Stimulated activated CD4-positive, alpha-beta T cell treated with anti-CD3 and anti-CD28 coated beads, Interleukin-12 subunit alpha, Interleukin-12 subunit beta, amount 100 ng/mL, for 4 hours (primary cell): Measurements from ENCODE around the gene NACC1.

Source experiments
- DNase-seq: peaks from one replicate; pipeline ENCODE4 v3.0.0-alpha.2; 2020

NACC1 gene

DNA sequence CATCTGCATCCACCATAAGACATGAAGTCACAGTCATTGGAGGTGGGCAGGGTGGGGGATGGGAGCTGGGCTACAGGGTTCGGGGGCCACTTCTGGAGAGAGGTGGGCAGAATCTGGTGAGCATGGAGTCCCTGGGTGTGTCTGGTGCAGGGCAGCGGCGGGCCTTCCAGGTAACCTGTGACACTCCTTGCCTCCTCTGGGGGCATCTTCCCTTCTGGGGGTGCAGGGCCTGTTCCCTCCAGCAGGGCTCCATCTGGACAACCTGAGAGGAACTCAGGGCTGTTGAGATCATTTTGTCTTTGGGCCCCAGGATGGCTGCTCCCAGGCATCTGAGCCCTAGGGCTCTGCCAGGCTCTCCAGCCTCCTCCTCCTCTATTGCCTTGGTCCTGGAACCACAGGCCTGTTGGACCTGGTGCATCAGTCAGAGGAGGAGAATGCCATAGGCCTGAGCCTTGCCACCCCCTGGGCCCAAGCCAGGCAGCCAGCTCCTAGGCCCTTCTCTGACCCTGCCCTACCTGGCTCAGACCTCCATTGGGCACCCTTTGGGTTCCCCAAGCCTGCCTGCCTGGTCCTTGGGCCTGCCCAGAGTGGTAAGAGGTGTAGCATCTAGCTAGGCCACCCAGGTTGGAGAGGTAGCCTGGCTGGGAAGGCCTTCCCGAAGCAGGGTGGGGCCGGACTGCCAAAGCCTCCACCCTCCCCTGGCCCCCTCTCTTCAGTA is 28.8 kb upstream of the NACC1 start:
- no peak for DNase-seq

DNA sequence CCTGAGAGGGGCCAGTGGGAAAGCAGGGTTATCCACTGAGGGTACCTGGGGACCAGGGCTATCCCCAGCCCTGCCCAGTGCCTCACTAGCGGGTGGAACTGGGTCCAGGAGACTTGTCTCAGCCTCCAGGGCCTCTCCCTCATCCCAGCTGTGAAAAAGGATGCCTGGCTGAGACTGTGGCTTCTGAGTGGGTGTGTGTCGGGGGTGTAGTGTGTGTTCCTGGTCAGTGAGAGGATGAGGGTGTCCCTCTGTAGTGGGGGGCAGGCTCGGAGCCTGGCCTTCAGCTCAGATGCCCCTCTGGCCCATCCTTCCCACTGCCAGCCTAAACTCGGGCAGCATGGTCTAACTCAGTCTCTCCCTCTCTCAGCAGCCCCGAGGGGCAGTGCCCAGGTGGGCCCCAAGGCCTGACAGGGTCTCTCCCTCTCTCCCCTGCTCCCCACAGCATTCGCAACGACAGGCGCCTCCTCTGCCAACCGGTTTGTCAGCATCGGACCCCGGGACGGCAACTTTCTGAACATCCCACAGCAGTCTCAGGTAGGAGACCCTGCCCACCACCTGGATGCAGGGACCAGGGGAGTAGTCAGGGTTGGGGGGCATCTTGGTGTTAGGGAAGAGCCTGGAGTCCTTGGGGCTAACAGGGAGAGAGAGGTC is 28.1 kb upstream of the NACC1 start:
- DNase-seq = no peak

DNA sequence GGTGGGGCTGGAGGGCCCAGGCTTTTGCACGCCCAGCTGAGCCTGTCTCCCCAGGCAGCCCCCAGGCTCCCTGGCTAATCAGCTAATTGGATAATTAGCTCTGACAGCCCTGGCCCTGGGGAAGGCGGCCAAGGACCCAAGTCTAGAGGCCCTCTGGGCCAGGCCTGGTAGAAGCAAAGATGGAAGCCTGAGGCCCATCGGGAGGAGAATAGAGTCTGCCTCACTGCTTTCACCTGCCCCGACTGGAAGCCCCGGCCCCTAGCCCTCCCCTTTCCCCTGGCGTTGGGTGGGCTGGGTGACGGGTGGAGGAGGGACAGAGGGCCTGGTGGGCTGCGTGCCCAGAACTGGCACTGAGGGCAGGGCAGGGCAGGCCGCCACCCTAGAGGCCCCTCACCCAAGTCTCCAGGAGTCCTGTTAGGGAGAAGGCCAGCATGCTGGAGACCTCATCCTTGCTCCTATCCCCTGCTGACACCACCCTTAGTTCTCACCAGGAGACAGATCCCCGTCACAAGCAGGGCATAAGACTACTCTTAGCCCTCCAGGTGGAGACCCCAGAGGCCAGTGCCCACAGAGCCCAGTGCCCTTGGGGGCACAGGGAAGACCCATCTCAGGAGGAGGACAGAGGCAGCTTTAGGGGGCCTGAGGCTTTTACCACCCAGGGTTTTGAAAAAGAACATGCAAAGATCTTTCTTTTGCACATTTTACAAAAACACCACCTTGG is 27.4 kb upstream of the NACC1 start:
- no peak for DNase-seq

DNA sequence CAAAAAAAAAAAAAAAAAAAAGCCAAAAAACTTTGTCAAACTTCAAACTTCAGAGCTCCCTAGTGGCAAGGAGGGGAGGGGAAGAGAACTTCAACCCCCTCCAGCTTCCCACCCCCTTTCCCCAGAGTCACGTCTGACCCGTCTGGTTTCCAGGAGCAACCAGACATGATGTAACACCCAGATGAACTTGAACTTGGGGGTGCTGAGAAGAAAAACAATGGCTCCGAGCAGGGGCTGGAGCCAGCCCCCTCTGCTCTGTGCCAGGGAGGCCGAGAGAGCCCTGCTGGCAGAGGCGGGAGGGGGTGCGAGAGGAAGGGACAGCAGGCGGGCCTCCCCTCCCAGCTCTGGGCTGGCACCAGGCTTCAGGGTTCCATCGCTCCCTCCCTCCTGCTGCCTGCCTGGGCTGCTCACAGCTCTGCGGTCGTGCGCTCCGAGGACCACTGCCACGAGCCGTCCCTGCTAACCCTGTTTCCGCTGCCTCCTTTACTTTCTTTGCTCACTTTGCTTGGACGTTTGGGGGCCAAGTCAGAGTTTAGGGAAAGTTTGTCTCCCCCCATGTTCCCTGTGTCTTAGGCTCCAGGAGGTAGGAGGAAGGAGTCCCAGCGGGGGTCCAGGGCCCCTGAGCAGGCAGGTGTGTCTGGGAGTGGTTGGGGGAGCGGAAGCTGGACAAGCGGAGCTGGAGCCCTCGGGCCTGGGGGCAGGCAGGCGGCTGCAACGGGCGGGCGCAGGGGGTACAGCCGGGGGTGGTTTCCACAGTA is 26.5 kb upstream of the NACC1 start:
- no peak for DNase-seq

DNA sequence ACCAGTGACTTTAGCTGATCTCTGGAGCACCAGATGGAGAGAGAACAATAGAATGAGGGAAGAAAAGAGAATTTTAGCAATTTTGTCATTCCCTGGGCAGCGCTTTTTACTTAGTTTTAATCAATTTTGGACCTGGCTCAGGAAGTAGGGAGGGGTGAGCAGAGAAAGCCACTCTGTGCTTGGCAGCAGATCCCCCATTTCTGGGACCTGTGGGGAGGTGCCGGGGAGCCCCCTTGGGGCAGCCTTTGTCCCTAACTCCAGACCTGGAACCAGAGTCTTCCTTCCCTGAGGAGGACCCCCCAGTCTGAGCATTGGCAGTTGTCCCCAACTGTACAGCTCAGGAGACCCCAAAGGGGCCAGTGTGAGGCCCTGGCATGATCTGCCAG is 25.9 kb upstream of the NACC1 start:
- no peak for DNase-seq

DNA sequence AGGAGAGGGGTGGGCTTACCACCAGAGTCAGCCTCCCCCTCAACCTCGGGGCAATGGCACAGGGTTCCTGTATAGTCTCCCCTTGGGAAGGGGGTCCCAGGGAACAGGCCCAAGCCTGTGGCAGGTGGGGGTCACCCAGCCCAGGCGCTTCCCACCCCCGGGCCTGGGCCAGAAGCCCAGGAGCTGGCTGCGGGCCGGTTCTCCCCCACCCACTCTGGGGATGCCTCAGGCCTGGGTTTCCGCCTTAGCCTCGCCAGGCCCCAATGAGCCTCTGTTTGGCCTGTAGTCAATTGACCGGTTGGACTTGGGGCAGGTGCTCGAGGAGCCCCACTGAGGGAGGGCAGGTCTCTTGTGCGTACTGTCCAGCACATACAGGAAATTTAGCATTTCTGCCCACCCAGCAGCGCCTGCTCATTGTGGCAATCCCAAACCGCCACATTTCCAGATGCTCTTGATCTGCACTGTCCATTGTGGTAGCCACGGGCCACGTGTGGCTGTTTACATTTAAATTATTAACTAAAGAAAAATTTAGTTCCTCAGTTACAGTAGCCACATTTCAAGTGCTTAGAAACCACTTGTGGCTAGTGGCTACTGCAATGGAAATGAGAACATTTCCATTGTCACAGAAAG is 25.3 kb upstream of the NACC1 start:
- no peak for DNase-seq

DNA sequence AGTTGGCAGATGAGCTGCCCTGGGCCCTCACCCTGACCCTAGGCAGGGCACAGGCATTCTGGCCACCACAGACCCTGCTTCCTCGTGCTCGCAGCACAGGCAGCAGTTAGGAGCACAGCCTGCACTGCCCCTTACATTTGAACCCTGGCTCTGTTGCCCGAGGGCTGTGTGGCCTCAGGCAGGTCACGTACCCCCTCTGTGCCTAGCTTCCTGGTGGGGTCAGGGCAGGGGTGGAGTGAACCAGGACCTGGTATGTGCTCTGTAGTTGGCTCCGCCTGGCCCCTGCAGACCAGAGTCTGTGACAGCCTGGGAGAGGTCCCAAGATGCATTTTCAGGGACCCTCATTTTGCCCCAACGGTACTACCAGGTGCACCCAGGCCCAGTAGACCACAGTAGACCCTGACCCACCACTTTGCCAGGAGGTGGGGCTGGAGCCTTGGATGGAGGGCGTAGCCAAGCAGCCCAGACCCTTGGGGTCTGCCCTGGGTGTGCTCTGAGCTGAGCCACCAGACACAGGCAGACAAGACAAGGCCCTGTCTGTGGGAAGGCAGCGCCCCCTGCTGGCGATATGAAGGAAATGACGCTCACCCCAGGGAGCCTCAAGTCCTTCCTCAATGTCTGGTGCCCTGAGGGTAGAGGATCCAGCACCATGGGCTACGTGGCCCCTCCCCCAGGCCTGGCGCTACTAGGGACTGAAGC is 24.5 kb upstream of the NACC1 start:
- peak; percentile 74 for DNase-seq

DNA sequence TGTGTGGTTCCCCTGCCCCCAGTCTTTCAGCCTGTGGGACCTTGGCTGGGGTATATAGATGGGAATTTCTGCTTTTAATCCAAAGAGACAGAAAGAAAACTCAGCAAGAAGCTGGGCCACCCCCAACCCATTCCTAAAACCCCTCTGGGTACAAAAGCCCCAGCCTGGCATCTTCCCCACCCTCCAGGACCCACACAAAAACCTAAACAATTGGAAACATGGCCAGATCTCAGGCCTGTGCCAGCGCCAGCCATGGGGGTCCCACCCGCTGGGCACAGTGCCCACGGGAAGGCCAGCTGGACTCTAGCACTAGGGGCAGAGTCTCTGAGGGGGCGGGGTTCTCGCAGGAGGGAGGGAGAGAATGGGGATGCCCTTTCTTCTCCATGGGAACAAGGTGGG is 24.0 kb upstream of the NACC1 start:
- no peak for DNase-seq

DNA sequence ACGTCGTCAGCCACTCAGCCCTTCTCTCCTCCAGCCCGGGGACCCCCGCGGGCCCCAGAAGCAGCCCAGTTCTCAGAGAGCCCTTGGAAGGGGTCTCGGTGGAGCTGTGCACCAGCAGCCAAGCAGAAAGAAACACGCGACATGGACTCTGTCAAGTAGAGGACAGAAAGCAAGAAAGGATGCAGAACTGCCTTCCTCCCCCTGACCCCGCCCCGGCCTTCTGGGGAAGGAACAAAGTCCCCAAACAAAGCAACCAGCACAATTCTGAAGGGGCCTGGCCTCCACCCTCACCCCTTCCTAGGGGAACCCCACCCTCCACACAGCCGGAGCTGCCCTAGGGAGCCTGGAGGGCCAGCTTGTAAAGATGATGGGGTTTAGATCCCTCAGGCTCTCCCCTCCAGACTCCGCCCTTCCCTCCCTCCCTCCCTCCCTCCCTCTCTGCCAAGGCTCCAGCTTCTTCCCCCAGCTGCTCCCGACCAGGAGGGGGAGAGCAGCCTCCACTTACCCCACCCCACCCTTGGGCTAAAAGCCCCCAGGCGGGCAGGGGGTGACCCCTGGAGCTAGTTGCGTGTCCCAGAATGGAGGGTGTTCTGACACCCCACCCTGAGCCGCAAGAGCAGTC is 23.2 kb upstream of the NACC1 start:
- DNase-seq = no peak

DNA sequence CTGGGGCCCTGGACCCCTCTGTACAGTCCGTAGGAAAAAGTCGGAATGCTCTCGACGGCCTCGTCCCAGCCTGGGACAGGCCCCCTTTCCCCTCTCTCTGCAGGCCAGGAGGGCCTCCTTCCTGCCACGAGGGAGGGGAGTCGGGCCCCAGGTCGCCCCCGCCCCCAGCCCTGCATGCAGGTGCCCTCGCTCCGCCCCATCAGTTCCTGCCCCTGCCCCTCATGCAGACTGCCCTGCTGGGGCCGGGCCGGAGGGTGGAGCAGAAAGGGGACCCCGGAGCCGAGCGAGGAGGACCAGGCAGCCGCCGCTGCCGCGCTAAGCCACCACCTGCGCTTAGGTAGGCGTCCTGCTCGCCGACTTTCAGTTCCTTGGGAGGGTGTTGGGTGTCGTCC is 22.7 kb upstream of the NACC1 start:
- DNase-seq = no peak

DNA sequence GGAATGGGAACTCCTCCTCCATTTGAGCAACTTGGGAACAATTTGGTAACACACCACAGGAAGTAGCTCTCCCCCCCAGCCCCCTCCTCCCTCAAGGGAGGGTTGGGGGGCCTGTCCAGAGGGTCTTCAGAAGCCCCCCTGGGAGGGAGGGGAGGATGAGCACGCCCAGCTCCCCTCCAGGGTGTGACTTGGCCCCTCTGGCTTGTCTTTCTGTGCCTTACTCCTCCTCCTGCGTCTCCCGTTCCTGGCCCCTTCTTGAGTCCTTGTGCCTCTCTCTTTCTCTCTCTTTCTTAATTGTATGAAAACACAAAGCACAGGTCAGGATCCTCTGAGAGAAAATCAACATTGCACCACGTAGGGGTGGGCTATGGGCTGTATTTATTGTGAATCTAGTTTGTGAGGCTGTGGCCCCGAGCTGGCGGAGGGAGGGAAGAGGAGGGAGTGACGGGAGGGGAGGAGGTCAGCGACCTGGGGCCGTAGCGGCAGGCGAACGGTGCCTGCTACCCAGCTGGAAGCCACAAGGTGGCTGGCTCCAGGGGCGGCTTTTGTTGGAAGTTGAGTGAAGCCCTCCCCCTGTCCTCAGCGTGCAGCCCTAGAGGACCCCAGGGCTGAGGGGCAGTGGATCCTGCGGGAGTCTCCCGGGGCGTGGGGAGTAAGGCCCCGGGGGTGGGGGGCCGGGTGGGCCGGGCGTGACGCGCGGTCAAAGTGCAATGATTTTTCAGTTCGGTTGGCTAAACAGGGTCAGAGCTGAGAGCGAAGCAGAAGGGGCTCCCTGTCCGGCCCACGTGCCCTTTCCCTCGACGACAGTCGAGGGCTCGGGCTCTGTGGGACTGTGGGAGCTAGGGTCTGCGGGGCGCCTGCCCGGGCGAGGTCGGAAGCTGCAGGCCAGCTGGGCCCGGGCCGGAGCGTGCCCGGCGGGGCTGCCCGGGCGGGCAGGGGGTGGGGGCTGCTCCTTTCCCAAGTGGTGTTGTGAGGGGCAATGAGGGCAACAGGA is 21.8 kb upstream of the NACC1 start:
- no peak for DNase-seq

DNA sequence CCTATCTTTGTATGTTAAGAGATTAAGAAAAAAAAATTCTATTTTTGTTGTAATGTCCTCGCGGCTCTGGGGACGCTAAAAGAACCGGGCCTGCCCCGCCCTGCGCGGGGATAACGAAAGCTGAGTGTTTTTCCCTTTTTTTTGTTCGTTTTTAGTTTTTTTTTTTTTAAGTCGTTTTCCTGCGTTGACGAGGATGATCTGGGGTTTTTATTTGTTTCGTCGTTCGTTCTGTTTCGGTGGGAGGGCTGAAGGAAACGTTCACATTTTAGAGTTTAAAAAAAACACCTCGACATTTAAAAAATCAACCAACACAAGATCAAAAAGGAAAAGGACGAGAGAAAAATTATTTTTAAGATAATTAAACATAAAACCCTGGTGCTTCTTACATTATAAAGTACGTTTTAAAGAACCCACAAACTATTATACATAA is 21.0 kb upstream of the NACC1 start:
- DNase-seq = no peak

DNA sequence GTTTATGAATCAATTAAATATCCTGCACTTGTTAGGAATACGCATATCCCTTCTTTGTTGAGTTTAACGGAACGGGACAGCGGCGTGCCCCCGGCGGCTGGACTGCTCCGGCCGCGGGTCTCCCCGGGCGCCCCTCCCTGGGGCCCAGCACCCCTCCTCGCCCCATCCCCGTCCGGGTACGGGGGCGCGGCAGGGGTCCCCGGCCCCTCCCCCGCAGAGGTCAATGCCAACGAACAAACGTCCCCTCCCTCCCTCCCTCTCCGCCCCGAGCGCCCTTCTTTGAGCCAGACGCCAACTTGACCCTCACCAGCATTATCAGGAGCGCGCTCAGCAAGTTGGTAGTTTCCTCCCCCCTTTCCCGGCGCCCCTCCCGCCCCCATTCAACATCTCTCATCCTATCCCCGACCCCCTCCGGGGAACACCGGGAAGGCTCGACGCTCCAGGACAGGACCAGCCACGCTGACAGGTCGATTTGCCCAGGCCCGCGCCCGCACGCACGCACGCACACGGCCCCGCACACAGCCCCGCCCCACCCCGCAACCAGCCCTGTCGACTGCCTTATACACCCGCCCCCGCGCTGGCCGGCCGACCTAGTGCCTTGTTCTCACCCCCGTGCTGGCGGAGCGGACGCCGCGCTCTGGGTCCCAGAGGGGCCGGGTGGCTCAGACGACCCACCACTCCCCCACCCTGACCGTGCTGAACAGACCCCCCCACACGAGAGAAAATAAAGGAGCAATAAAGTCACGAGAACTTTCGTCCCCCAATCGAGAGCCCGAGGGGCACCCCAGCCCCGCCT is 20.4 kb upstream of the NACC1 start:
- DNase-seq = no peak

DNA sequence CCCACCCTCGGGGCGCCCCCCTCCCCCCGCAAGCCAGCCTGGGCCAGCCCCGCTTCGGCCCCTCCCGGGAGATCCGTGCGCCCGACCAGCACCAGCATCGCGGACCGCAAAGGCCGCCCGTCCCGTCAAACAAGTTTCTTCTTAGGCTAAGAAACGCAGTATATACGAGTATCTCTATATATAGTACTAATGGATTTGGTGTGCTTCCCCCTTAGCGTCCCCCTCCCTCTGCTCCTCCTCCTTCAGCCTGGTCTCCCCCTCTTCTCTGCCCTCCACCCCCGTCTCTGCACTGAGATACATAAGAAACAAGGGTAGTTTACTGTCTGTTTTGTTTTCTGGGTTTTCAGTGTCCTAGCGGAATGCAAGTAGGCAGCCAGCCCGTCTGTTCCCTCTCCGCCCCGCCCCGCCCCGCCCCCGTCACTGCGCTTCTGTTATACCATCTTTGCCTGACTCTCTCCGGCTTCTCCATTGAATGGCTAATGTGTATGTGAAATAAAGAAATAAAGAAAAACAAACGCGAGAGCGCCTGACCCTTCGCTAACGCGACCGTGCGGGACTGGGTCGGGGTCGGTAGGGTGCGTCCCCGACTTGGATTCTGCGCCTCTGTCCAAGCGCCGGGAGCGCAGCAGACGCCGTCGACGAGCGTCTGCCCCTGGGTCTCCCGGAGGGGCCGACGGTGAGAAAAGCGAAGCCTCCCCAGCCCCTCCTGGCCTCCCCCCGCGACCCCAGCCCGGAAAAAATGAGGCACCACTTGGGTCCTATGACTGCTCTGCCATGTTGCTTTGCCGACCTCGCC is 19.6 kb upstream of the NACC1 start:
- DNase-seq = no peak

DNA sequence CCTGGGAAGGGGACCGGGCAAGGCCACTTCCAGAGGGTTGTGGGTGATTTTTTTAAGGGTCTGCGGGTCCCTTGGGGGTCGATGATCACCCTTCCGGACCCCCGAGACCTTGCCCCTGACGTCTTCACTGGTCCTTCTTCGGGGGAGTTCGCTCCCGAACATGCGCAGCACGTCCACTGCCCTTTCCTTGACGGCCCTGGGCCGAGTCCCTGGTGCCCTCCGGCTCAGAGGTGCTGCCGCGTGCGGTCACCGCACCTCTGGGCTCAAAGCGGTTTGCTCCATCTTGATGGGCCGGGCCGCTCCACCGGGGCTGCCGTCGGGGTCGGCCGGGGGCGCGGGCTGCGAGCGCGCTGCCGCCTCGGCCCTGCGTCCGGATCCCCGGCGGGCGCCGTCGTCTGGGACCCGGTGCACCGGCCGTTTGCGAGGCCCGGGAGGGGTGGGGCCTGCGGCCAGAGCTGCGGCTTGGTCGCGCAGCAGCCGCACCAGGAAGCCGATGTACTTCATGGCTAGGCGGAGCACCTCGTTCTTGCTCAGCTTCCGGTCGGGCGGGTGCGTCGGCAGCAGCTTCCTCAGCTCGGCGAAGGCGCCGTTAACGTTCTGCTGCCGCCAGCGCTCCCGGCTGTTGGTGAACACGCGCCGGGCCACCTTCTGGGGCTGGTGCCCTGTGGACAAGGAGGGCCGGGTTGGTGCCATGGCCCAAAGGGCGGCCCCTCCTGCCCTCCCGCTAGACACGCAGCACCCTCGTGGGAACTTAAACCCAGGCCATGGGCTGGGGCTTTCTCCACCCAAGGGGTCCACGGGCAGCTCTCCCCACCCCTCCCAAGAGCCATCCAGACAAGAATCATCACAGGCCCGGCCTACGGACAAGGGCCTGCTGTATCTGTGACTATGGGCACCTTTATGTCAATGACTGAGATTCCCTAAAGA is 18.7 kb upstream of the NACC1 start:
- DNase-seq = peak; percentile 70

DNA sequence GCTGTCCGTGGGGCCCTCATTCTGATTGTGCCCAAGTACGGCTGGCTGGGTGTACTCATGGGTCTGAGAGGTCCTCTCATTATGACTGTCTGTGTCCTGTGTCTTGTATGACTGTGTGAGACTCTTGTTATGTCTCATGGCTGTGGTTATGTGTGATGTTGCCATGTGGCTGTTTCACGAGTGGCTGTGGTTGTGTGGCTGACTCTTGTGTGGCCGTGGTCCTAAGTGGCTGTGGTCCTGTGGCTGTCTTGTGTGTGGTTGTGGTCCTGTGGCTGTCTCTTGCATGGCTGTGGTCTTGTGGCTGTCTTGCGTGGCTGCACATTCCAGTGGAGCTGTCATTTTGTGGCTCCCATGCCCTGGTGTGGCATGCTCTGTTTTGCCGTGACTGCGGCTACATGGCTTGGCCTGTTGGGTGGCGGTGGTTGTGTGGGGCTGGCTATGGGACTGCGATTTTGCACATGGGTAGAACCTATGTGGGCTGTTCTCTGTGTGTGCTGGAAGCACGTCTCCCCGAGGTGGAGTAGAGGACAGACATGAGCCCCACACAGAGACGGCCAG is 18.0 kb upstream of the NACC1 start:
- peak; percentile 45 for DNase-seq

DNA sequence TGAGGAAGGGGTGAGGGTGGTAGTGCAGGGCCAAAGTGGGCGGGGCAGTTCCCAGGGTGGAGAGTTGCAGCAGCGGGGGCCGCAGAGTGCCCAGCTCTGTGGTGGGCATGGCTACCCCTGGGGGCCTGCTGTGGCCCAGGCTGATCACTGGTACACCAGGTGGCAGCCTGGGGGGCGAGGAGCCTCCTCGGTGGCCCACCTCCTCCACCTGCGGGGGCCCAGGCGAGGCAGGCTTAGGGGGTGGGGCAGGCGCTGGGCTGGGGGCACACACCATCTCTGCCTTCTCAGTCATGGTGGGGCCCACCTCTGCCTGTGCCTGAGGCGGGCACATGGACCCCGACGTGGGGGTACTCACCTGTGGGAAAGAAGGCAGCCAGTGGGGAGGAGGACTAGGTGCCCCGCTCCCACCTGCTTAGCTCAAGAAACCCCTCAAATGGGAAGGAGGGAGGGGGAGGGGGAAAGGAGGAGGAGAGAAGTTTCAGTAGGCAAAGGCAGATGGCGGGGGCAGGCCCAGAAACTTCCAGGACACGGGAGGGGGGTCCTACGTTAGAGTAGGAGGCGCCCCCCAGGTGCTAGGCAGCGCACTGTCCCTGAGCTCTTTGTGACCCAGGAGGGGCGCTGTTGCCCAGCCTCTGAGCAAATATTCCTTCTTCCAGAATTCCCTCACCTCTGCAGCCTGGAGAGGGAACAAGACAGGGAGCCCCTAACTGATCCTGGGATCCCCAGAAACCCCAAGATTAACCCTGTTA is 17.0 kb upstream of the NACC1 start:
- no peak for DNase-seq
